HG03045 (cell line): Measurements from ENCODE around the gene PDK4.
"Not testable (repeated sequence)": the region's sequence is repeated elsewhere in the genome, so short reads cannot be mapped to it uniquely, and the experiment has no call there.

ENCODE experiments used
- ATAC-seq: cut with Tn5 transposase; IDR thresholded peaks from one replicate; pipeline ENCODE4 v1.9.1; 2021; ENCODE audit warnings: mild to moderate bottlenecking, moderate library complexity; ENCODE audit not compliant: unreplicated experiment

The PDK4 gene

DNA sequence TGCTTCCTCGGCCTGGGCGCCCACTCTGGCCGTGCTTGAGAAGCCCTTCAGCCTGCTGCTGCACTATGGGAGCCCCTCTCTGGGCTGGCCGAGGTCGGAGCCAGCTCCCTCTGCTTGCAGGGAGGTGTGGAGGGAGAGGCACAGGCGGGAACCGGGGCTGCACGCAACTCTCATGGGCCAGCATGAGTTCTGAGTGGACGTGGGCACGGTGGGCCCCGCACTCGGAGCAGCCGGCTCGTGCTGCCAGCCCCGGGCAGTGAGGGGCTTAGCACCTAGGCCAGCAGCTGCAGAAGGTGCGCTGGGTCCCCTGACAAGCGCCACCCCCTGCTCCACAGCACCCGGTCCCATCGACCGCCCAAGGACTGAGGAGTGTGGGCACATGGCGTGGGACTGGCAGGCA is 9.0 kb upstream of the PDK4 start:
- ATAC-seq: no peak

DNA sequence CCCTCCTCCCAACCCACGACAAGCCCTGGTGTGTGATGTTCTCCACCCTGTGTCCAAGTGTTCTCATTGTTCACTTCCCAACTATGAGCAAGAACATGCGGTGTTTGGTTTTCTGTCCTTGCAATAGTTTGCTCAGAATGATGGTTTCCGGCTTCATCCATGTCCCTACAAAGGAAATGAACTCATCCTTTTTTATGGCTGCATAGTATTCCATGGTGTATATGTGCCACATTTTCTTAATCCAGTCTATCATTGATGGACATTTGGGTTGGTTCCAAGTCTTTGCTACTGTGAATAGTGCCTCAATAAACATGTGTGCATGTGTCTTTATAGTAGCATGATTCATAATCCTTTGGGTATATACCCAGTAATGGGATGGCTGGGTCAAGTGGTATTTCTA is 8.5 kb upstream of the PDK4 start:
- ATAC-seq: not testable (repeated sequence)

DNA sequence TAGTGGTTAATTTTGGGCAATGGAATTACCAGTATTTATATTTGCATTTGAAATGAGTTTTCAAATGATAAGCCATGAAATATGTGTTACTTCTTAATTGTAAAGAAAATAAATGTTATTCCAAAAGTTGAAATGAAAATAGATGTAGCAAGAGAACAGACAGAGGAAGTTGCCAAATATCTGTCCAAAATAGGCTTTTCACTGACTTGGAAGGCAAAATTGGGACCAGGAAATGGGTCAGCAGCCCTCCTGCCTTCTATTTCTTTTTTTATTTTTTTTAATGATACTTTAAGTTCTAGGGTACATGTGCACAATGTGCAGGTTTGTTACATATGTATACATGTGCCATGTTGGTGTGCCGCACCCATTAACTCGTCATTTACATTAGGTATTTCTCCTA is 8.1 kb upstream of the PDK4 start:
- not testable (repeated sequence) for ATAC-seq

DNA sequence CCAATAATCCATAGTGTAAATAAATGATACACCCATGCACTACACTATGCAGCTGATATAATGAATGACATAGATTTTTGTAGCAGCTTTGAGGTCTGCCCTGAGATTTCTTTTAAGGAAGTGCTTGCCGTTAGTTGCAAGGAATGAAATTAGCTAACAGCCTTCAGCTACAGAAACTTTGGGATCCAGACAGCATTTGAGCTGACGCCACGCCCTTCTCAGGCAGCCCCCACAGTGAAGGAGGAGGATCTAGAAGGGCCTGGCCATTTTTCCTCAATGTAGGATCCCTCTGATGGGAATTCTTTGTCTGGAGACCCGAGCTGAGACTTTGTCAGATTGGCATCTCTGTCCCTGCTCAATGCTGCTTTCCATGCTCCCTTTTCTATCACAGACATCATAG is 6.1 kb upstream of the PDK4 start:
- ATAC-seq: no peak

DNA sequence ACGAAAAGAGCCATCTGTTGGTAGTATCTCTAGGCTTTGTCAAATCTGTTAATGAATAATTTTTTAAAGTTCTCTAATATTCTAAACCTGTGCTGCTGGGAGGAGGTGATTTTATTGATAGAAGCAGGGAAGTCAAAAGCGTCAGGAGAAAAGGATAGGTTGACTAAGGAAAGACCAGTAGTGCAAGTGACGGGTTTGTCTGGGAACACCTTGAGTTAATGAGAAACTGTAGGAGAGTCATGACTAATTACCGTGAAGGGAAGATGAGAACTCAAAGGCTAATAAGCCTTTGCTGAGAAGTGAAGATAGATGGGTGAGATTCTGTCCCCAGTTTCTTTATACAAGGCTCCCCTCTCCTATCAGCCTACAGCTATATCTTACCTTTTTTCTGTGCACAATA is 5.0 kb upstream of the PDK4 start:
- no peak for ATAC-seq

DNA sequence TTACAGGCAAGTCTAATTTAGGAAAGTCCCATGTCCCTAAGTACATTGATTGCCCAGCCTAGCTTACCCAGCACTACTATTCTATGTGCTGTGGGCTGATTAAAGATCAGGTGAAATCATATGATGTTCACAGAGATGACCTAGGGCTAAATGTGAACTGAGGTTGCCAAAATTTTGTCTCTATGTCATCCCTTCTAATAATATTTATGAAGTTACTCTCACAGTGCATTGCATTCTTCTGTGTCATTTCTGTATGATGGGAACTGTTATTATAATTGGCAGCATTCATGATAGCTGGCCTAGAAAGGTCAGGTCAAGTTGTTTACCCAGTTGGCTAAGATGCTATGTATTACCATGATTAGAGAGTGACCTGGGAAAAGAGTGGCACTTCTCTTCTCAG is 2.8 kb upstream of the PDK4 start:
- no peak for ATAC-seq

DNA sequence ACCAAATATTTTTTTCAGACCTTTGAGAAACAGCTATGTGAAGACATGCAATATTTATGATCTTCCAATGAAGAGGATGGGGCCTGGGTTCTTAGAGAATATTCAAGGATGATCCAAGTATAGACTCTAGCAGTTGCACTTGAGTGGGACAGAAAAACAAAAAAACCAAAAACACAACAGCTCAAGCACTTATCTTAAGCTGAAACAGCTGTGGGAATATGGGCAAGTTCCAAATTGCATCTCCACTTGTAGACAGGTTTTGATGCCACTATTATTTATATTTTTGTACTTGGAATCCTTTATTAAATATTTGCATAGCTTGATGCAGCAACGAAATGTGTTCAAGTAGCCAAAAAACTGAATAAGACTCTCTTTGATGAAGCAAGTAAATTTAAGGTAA is 2.2 kb upstream of the PDK4 start:
- no peak for ATAC-seq

DNA sequence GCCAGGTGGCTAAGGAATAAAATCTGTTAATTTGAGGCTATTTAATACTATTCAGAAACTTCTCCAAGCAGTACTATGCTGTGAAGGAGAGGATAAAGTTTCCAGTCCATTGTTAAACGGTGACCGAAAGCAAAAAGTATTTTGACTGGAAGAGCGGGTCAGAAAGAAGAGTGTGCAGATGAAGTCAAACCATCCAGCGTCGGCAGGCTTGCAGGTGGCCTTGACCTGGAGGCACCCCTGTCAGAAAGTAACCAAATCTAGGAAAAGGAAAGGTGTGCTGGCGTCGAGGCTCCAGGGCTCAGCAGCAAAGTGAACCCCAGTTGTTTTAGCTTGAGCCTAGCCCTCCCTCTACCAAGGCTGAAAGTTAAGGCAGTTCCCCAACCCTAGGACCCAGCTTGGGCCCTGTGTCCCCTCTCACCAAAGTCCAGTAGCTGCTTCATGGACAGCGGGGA is 544 bp downstream of the PDK4 start:
- no peak for ATAC-seq

DNA sequence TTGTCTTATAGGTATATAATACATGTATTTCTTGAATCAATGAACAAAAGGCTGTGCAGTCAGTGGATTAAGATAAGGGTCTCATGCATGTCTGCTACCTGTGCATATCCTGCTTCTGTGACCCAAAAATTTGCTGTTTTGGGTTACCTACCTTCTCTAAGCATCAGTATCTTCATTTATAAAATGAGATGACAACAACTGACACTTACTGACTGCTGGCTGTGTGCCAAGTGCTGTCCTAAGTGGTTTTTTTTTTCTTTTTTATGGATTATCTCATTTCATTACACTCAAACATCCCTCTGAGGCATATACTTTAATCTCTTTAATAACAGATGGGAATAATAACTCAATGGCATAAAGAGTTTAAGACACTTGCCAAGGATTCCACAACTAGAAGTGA is 2.1 kb downstream of the PDK4 start:
- no peak for ATAC-seq

DNA sequence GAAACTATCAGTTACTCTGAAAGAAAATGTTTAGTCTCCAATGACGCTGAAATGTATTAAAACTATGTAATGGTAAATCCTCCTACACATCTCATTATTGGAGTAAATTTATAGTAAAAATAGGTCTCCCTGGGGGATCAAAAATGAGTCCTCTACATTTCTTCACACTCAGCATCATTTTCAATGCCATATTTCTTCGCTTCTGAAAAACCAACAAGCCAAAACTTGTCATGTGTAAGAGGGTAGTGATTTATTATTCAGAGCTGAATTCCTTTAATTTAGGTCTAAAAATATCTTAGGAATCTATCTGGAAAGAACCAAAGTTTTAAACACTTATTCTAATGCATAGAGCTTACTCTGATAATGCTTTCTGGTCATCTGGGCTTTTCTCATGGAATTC is 3.0 kb downstream of the PDK4 start:
- no peak for ATAC-seq

DNA sequence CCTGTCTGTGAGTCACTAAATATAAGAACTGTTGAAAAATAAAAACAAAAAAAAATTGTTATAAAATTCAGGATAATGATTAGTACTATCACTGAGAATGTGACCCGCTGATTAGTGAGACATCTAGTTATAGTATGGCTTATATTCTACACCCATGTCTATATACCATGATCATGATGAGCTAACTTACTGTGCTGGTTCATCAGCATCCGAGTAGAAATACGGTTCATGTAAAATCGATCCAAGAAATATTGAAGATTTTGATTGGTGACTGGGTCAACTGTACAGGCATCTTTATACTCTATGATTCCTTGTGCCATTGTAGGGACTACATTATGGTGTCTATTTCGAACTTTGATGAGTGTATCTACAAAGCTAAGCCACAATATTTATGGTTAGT is 3.7 kb downstream of the PDK4 start:
- ATAC-seq: no peak

DNA sequence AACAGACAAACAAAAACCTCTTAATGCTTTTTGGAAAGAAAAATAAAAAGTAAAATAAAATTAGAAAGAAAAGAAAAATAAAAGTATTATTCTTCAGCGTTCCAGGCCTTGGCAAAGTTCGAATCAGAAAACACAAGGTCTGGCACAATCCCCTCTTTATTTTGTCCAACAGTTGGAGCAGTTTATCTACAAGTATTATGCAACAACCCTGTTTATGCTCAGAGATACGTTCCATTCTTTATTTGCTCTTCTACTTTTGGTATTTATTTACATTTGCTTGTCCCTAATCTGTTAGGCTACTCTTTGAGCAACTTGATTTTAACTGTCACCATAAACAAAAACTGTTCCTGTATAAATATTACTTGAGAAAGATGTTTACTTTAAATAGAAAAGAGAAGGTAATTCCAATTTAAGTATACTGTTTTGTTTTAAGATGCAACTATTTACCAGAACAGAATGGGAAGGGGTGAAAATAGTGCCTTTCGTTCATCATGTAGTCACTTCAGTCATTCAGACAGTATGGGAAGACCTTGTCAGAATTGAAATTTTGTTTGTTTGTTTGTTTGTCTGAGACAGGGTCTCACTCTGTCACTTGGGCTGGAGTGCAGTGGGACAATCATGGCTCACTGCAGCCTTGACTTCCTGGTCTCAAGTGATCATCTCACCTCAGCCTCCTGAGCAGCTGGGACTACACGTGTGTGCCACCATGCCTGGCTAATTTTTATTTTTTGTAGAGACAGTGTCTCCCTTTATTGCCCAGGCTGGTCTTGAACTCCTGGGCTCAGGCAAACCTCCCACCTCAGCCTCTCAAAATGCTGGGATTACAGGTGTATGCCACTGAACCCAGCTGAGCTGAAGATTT is 5.7 kb downstream of the PDK4 start:
- ATAC-seq: no peak

DNA sequence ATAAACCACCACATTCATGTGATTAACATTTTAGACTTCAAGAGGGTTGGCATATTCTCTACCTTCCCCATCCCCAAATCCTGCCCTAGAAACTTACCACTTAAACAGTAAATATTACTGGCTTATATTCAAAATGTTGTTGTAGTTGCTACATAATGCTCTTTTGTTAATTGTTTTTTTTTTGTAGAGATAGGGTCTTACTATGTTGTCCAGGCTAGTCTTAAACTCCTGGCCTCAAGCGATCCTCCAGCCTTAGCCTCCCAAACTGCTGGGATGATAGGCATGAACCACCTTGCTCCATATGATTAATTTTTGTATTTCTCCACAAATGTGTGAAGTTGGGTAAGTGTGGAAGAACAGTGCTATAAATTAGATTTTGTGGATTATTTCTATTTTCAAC is 6.5 kb downstream of the PDK4 start:
- no peak for ATAC-seq

DNA sequence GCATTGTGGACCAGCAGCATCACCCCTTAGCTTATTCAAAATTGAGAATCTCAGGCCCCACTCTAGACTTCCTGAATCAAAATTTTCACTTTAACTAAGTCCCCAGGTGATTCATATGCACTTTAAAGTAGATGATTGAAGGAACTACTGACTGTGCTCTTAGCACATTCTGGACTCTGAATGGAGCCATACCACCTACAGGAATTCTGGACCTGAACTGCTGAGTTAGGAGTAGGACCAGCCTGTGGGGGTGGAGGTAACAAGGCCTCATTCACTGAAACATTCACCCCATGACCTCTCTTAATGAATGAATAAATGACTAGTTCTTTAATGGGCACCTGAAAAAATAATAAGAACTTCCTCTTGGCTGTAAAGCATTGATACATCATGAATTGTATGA is 7.3 kb downstream of the PDK4 start:
- no peak for ATAC-seq

DNA sequence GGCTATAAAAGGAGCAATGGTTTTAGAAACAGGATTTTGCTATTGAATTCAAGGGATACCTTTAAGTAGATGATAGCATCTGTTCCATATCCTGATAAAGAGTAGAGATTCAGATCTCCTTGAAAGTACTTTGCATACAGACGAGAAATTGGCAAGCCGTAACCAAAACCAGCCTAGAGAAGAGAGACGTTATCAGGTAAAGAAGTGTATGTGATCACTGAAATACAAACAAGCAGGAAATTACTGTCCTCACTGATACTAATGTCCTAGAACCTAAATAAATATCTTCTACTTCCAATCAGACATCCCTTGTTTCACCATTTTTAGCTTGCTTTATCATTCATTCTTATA is 9.4 kb downstream of the PDK4 start:
- no peak for ATAC-seq

DNA sequence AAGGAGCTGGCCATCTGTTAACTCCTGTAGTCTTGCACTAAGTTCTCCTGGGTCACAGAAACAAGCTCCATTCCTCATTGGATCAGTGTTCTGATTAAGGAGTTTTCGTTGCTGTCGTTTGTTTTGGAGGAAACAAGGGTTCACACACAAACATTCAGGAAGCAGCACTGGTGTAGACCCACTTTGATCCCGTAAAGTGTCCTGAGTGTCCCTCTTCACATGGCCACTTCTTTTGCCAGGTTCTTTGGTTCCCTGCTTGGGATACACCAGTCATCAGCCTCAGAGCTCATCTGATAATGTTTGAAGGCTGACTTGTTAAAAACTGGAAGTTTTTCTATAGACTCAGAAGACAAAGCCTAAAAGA is 10.9 kb downstream of the PDK4 start:
- no peak for ATAC-seq

DNA sequence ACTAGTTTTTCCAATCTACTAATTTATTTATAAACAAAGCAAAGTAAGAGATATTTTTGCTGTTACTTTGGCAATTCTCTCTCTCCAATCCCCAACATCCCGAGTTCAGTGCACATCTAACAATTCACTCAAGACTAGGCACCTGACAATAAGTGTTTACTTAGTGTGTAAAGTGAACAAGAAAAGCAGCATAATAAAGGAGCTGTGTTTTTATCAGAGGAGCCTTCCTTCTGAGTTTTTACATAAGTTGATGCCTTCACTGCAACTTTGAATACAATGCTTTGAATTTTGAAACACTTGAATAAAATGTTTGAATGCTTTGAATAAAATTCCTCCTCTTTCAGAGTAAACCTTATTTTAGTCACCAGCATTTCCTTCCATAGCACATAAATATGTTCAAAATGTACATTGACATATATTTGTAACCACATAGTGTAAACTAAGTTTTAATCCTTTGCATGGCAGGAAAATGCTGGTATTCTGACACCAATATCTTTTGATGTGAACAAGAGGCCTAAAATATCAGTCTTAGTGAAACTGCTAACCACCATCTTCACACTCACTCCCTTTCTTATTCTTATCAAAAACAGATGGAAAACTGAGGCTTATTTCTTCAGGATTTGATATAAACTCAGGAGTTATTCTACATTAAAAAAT is 11.4 kb downstream of the PDK4 start:
- no peak for ATAC-seq

DNA sequence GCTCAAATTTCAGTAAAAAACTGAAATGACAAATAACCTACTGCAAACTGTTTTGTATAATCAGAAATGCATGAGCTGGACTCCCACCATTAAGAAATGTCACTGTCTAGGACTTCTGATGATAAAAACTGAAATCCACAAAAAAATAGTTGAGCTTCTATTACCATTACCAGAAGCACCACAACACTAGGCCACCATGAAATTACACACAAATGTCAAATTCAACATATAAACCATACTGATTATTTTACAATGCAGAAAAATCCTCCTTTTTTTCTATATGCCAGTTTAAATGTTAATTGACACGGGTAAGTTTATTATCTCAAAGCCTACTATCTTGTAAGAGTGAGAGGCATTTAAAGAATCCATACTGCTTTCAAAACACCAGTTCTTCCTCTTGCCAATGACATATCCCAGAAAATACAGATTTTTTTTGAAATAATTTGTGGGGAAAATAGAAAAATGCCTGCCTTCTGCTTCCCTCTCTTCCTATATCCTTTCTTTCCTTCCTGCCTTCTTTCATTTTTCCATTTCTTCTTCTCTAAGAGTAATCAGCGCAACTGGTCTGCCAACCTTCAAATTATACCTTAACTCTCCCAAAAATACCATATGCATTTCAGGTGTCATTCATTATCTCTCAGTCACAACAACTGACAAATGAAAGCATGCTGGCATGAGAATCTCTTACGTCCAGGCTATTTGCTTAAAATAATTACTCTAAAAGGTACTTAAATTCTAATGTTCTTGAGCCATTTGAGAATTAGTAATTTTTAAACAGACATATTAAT is 12.3 kb downstream of the PDK4 start:
- no peak for ATAC-seq

DNA sequence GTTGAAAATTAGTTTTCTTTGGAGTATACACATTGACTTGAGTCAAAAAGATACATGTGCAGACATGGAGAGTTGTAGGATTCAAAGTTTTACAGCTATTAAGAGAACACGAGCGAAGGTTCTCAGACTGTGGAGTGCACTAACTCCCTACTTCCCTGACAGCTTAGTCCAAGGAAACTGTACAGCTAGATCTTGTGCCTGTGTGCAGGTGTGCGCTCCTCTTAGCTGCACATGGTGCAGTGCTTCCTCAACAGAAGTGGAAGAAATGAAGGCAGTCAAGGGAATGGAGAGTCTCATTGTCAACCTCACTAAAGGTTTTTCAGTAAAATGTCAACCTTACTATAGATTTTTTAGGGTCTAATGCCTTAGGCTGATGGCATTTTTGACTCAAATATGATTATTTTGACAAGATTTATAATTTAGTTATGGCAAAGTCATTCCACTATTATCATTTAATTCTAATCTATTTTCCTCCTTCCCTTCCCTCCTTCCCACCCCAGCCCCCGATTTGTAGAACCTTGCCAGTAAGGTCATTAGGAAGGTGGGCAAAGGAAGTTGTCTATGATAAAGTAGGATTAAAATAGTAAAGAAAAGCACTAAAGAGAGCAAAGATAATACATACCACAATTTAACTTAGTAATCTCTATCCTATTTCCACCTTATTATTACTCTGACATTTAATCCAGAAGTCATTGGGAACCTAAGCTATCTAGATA is 13.6 kb downstream of the PDK4 start:
- no peak for ATAC-seq

DNA sequence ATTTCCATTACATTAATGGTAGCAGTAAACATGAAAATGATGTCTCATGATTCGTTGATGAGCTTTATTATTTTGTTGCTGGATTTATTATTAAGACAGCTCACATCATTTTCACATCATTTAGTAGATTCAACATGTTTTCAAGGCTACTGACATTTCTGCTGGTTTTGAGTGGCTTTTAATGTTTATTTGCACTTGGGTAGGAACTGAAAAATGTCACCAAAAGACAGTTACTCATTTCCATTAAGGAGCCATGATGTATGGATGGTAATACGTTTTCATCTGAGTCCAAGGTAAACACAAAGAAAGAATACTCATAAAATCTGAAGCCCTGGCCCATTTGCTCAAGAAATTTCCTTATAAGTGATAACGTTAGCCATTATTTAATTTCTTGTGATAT is 14.8 kb downstream of the PDK4 start:
- ATAC-seq: no peak

DNA sequence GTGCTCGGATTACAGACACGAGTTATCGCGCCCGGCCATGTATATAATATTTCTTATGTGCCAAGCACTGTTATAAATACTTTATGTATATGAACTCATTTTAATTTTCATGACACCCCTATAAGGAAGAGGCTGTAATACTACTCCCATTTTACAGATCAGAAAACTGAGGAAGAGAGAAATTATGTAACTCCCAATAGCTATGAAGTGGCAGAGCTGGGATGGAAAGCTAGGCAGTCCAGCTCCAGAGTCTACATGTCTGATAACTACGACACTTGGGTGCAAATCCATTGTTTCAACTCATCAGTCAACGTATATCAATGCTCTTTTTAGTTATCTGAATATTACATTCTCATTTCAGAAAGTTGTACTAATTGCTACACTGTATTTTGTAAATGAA is 17.0 kb downstream of the PDK4 start:
- ATAC-seq: no peak
